NAMALWA (cell line): ENCODE data around the gene LSM12.
"Not testable (repeated sequence)": the region's sequence is repeated elsewhere in the genome, so short reads cannot be mapped to it uniquely, and the experiment has no call there.

Source experiments
- DNase-seq: peaks from one replicate; pipeline ENCODE4 v3.0.0-alpha.2; 2015; ENCODE audit warnings: low spot score

The LSM12 gene

DNA sequence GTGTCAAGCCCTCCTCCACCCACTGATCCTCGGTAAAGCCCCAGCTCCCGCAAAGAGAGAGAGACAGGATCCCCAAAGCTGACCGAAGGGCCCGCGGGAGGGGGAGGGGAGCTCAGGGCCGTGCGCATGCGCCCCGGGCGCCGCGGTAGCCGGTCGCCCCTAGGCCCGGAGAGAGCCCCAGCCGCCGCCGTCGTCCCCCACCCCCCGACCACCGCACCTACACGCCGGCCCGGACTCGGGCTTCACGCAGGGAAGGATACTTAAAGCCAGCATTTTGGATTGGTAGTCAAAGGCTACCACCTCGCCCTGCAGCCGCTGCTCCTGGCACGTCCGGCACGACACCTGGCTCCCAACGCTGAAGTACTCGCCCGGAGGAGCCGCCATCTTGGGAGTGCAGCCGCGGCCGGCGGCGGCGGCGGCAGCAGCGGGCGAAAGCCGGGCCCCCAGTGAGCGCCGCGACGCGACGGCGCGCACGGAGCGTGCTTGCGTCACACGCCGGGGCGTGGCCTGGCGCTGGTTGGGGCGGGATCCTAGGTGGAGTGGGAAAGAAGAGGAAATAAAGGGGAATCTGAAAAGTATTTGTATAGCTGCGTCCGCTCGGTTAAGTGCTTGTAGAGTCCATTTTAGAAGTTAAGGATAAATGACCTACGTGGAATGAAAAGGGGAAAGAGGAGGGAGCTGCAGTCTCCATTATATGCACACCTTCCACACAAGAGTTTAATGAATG lies at the start of gene LSM12:
Gene LSM12, minus strand, starts transcription at position 468 of the 727 bp plus-strand sequence. Its CDS starts 84 bp downstream, at position 384.
- peak; percentile 94 for DNase-seq

DNA sequence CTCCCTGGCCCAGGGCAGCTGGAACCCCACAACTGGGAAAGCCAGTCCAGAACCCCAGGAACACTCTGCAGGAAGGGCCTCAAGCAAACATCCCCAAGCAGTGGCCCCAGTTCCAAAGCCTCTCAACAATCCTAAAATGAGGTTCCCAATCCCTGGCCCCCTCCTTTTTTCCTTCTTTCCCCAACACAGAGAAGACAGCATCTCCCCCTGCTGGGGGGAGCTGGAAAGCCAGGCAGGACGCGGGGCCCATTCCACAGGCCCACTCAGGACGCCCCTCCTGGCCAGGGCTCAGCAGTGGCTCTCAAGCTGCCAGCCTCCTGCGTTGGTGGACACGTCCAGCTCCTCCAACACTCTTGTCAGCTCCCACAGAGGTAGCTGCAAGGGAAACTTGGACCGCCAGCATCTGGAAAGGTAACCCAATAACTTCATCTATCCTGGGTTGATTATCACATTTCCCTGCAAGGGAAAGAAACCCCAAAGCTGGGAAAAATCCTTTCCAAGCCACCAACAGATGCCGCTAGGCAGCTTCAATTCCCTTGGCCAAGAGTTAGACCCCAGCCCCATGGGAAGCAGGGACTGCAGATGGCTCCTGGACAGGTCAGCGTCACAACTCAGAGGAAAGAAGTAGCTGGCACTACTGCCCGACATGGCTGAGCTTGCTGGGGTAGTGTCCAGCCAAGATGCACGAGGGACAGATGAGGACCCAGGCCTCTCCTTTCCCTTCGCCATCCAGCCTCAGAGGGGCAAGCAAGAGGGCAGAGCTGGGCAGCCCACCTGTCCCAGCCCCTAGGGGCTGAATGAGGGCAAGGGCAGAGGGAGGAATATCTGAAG lies 49.3 kb upstream of the LSM12 start:
- DNase-seq: no peak

DNA sequence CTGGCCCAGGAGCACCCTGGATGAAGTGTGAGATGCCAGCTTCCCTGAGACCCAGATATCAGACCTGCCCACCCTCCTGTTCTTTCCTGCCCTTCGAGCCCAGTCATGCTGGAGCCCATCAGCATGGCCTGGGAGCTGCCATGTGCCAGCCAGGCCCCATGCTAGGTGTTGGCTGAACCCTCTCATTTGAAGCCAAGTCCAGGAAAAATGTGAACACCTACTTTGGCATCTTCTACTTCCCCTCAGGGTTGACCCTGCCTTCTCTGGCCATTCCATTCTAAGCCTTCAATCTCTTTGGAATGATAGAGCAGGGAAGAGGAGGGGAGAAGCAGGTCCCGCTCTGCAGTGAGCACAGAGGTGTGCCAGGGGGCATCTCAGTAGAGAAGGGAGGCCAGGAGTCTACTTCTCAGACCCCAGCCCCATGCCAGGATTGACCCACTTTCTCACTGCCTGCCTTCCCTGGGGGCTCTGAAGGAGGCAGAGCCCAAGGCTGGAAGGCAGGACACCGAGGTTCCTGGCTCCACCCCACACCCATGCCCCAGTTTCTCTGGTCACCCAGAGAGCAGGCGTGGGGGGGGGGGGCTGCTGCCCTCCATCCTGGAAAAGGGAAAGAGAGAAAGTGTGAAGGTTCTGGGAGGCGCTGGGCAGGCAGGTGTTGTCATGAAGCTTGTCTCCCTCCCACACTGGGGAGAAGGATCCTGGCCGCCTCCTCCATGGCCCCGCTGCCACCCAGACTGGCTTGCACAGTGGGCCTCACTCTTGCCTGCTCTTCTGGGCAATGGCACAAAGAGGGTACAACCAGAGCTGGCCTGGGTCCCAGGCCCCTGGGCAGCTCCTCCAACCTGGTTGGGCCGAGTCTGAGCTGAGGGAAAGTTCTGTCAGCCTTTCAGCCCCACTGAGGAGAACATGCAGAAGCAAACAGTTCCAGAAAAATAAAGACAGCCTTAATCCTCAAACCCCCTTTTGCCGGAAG lies 47.7 kb upstream of the LSM12 start:
- no peak for DNase-seq

DNA sequence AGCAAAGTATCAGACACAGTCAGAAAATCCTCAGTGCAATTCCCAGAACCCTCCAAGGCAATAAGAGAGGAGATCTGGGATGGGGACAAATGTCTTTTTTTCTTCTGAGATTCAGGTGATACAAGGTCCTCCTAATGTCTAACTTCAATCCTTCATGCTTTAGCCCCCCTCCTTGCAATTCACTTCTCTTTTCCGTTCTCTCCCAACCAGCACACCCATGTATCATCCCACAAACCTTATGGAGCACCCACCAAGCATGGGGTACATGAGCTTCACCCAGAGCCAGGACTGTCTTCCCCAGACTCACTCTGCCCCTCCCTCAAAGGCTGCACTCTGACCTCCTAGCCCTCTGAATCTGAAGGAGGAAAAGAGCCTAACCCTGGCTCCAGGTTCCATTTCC lies 46.9 kb upstream of the LSM12 start:
- DNase-seq: no peak

DNA sequence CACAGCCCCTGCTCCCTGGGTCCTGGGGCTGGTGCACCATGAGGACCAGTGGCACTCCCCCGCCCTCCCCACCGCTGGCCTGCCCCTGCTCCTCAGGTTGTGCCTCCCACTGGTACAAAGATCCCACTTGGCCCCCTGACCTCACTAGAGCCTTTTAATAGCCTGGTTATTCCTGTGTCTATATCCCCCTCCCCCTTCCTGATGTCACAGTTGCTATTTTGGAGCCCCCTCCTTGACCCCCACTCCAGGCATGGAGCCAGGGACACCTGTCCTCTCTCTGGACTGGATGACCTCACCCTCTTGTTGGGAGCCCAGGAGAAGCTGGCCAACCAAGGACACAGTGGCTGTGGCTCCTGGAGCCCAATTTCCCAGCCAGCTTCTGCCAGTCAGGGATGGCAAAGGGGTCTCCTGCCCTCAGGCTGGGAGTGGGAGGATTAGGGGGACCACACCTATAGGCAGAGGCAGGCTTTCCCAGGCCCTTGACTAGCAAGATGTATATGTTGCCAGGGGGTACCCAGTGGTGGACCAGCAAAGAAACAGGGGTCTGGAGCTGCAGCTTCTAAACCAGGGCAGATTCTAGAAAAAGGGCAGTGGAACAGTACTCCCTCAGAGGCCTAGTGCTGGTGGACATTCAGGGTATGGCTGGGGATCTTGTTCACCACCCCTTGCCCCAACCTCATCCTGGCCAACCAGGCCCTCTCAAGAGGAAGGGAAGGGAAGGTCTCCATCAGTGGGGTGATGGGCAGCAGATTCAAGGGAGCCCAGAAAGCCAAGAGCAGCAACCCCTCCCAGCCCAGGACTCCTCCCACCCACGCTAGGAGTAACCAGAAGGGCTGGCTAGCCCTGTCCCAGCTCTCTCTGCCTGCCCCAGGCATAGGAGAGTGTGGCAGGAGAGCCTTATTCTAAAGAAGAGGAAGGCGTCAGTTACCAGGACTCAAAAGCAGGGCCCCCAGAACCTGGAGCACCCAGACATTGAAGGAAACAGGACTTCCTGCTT lies 46.1 kb upstream of the LSM12 start:
- DNase-seq: no peak

DNA sequence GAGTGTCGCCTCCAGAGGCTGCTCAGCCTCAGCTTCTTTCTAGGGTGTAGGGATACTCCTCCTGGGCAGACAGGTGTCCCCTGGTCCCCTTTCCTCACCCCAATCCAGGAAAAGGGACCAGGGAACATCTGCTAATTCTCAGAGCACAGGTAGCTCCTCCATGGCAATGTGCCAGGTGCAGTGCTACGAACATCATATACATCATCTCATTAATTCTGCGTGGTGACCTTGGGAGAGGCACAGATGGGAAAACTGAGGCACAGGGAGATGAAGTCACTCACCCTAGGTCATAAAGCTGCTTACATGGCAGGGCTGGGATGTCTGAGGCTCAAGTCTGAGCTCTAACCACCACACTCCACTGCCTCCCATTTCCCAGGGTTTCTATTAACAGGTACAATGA lies 45.3 kb upstream of the LSM12 start:
- no peak for DNase-seq

DNA sequence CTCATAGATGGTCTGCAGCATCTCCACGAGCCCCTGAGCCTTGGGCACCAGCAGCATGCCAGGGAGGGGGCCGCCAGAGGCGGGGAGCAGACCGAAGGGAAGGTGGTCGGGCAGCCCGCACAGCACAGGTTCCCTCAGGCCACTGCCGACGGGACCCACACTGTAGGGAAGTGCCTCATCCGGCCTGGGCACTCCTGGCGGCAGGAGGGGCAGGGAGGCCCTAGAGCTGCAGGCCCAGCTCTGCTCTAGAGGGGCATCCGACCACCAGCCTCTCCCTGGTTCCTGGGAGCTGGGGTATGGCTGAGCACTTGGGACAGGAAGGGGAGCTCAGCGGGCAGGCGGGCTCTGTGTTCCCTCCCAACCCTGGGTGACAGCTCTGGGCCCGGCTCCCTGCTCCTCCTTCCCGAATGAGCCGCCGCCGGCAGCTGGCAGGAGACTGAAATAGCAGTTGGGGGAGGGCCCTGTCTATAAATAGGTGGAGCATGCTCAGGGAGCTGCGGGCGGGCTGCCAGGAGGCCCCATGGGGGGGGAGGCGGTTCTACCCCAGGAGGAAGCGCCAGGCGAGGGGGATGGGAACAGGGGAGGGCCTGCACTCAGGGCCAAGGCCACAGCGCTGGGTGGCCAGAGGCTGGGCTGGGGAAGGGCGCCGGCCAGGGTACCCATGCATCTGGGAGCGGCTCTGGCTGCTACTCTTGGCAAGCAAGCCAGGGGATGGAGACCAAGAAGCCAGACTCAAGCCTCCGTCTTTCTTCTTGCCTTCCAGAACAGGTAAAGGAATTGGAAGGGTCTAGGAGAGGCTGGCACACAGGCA lies 44.6 kb upstream of the LSM12 start:
- DNase-seq: peak; percentile 54

GRCh38 chr17:44110011-44110686 lies 43.7 kb upstream of the LSM12 start:
- no peak for DNase-seq

DNA sequence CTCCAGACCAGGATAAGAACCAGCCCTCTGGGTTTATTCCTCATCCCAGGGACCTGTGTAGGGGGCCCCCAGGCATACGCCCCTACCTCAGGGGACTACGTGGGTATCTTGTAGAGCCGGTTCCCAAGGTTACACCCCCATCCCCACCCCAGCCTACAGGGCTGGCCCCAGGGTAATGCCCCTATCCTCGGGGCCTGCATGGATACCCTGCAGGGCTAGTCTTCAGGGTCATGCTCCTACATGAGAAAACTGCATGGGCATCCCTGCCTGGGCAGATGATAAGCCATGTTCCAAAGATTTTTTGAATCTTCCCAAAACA lies 42.8 kb upstream of the LSM12 start:
- no peak for DNase-seq

GRCh38 chr17:44108440-44109311 lies 42.2 kb upstream of the LSM12 start:
- DNase-seq: no peak

- no peak for DNase-seq
Measured at GRCh38 chr17:44106801-44107200, 40.3 kb upstream of the LSM12 start.

- DNase-seq: peak; percentile 52
Measured at GRCh38 chr17:44105941-44106340, 39.5 kb upstream of the LSM12 start.

DNA sequence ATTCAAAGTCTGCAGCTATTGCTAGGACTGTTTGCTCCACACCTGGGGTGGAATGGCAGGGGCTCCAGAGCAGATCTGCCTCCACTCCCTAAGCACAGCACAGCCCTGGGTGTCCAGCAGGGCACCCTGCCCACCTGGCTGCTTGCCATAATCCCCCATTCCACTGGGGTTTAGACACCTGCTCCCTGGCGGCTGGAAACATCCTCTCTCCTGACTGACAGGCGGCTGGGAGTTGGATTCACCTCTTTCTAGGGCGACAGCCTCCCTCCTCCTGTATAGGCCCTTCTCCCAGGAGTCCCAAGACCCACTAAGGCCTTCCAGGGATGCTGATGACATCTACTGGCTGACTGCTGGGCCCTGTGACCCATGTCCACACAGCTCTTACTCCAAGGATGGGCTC lies 39.0 kb upstream of the LSM12 start:
- no peak for DNase-seq

DNA sequence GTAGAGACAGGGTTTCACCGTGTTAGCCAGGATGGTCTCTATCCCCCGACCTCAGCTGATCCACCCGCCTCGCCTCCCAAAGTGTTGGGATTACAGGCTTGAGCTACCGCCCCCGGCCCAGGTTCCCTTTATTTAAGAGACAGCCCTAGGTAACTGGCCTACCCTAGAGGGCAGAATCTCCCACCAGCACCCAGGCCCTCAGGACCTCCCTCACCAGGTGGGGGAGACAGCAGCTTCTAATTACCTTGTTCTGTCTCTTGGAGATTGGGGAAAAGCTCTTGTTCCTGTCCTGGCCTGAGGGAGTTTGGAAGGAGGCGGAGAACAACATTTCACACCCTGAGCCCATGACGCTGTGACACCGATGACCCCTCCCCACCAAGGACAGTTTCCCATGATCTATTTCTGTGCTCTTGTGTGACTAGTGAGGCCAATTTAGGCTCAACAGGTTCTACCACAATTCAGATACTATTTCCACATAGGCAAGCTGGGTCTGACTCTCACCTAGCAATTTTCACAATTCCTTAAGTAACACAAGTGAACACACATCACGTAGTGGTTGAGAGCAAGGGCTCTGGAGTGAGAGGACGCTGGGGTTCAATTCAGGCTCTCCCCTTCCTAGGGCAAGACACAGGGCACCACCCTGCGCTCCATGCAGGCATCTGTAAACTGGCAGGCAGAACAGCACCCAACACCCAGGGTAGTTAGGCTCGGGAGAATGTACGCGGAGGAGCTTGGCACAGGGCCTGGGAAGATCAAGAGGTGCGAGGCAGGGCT lies 36.6 kb upstream of the LSM12 start:
- no peak for DNase-seq

- DNase-seq: not testable (repeated sequence)
Measured at GRCh38 chr17:44101858-44102257, 35.4 kb upstream of the LSM12 start.

- no peak for DNase-seq
Measured at GRCh38 chr17:44097110-44097958, 30.9 kb upstream of the LSM12 start.
